ENCODE results near the gene REPIN1.

DNA sequence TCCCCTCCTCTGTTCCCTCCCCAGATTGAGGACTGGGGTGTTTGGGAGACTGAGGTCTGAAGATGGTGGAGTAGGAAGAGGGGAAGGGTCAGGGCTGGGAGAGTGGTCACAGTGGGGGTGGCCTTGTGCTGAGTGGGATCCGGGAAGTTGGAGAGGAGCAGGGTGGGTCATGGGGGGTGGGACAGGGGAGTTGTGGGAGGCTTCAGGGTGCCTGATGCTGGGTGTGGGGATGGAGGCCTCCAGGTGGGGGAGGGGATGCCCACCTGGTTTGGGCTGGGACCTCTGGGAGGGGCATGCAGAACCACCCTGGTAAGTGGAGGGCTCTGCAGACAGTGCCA lies 13.1 kb downstream of the REPIN1 start:
- TF ChIP-seq EGR1 (IDR thresholded peaks at IDR 0.05; ENCODE audit: low read depth in 2 of 2): no peak
- TF ChIP-seq CTCF (IDR thresholded peaks at IDR 0.05; ENCODE audit: low read depth, low read length, missing input control): no peak
- TF ChIP-seq, protein P1, sequence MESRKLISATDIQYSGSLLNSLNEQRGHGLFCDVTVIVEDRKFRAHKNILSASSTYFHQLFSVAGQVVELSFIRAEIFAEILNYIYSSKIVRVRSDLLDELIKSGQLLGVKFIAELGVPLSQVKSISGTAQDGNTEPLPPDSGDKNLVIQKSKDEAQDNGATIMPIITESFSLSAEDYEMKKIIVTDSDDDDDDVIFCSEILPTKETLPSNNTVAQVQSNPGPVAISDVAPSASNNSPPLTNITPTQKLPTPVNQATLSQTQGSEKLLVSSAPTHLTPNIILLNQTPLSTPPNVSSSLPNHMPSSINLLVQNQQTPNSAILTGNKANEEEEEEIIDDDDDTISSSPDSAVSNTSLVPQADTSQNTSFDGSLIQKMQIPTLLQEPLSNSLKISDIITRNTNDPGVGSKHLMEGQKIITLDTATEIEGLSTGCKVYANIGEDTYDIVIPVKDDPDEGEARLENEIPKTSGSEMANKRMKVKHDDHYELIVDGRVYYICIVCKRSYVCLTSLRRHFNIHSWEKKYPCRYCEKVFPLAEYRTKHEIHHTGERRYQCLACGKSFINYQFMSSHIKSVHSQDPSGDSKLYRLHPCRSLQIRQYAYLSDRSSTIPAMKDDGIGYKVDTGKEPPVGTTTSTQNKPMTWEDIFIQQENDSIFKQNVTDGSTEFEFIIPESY (IDR thresholded peaks at IDR 0.05): no peak
- no peak for TF ChIP-seq SP1 (IDR thresholded peaks at IDR 0.05)
- TF ChIP-seq FOXA1 (IDR thresholded peaks at IDR 0.05): no peak
- TF ChIP-seq, protein P2, sequence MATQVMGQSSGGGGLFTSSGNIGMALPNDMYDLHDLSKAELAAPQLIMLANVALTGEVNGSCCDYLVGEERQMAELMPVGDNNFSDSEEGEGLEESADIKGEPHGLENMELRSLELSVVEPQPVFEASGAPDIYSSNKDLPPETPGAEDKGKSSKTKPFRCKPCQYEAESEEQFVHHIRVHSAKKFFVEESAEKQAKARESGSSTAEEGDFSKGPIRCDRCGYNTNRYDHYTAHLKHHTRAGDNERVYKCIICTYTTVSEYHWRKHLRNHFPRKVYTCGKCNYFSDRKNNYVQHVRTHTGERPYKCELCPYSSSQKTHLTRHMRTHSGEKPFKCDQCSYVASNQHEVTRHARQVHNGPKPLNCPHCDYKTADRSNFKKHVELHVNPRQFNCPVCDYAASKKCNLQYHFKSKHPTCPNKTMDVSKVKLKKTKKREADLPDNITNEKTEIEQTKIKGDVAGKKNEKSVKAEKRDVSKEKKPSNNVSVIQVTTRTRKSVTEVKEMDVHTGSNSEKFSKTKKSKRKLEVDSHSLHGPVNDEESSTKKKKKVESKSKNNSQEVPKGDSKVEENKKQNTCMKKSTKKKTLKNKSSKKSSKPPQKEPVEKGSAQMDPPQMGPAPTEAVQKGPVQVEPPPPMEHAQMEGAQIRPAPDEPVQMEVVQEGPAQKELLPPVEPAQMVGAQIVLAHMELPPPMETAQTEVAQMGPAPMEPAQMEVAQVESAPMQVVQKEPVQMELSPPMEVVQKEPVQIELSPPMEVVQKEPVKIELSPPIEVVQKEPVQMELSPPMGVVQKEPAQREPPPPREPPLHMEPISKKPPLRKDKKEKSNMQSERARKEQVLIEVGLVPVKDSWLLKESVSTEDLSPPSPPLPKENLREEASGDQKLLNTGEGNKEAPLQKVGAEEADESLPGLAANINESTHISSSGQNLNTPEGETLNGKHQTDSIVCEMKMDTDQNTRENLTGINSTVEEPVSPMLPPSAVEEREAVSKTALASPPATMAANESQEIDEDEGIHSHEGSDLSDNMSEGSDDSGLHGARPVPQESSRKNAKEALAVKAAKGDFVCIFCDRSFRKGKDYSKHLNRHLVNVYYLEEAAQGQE (IDR thresholded peaks at IDR 0.05): no peak
- TF ChIP-seq TAF1 (conservative IDR thresholded peaks at IDR 0.05): no peak
- no peak for TF ChIP-seq MAX (IDR thresholded peaks at IDR 0.05)
